Measurements from ENCODE around the gene EPHA4.

The EPHA4 gene

DNA sequence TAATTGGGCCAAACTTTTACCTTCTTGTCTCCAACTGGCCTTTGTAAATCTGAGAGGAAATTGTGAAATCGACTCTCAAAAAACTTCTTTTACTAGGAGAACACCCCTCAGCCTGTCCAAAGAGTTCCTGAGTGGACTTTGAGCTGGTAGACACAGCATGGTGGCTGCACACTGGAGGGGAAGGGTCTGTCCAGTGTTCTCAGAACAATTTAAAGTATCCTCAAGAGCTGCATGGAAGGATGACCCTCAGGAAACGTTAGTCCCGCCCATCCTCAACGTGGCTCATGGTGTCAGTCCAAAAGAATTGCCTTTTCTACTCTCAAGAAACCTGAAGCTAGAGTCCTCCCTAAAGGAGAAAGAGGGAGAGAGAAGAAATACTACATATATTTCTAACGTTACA is 182.7 kb downstream of the EPHA4 start:
- no peak for DNase-seq
- in situ Hi-C loops (cut with MboI; ENCODE audit: low pct_unique_long_range_greater_than_20kb, low sequenced_read_pairs): no loop called here

DNA sequence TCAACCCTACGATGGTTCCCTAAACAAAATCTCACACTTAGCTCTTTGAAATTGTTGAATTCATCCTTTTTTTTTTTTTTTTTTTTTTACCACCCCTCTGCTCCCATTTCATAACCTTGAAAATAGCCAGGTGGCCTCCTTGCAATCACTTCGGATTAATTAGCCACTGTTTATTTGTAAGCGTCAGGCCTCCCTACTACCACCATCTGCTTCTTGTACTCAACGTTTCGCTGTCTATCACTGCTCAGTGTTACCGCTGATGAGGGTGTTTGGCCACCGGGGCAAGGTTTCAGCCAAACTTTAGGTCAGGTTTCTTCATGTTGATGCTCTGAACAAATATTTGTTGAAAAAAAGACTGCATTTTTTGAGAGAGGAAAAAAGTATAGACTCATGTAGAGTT is 183.2 kb downstream of the EPHA4 start:
- in situ Hi-C loops (cut with MboI; ENCODE audit: low pct_unique_long_range_greater_than_20kb, low sequenced_read_pairs): no loop called here
- DNase-seq: no peak

DNA sequence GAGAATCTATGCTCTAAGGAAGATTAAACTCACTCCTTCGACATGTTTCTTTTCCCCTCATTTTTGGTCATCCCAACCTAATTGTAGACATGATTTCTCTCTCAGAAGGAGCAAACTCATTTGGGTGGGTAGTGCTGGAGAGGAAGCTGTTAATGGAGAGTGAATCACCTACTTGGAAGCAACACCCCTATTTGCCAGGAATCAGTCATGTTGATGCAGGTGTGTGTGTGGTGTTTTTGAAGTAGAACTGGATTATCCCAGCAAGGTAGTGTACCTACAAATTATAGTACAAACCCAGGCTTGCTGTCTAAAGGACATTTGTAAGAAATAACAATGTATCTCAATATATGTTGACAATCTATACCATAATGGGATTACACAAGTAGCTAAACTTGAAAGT is 186.4 kb downstream of the EPHA4 start:
- DNase-seq: no peak
- in situ Hi-C loops (cut with MboI; ENCODE audit: low pct_unique_long_range_greater_than_20kb, low sequenced_read_pairs): no loop called here

DNA sequence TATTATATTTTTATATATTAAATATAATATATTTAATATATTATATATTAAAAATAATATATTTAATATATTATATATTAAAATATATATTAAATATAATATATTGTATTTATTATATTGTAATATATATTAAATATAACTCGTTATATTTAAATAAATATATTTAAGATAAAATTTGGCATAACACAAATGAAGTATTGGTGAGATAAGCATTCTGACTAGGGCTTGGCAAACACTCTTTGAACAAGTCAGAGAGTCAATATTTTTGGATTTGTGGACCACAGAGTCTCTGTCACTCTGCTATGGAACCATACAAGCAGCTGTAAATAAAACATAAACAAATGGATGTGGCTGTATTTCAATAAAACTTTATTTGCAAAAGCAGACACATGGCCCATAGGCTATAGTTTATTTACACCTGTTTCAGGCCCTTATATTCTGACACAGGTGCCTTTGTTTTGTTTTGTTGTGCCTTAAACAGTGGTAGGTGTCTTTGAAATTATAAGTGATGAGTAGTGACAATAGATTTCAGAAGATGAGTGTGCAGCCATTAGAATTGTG is 190.1 kb downstream of the EPHA4 start:
- in situ Hi-C loops (cut with MboI; ENCODE audit: low pct_unique_long_range_greater_than_20kb, low sequenced_read_pairs): no loop called here
- no peak for DNase-seq

DNA sequence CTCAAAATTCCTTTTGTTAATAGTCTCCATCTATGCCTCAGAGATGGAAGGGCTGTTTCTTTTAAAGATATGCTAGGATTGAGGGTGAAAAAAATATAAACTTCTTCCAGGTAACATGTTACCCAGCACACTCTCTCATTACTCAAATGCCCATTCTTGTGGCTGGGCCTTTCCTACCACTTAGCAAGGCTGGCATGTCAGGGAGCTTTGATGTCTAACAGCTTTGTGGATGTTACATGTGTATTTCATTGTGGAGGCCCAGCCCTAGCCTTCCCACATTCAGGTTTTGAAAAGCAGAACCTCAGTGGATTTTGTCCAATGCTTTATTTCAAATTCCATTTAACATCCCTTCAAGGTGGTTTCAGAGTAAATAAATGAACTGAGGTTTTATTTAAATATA is 191.4 kb downstream of the EPHA4 start:
- DNase-seq: peak; percentile 3
- in situ Hi-C loops (cut with MboI; ENCODE audit: low pct_unique_long_range_greater_than_20kb, low sequenced_read_pairs): no loop called here

DNA sequence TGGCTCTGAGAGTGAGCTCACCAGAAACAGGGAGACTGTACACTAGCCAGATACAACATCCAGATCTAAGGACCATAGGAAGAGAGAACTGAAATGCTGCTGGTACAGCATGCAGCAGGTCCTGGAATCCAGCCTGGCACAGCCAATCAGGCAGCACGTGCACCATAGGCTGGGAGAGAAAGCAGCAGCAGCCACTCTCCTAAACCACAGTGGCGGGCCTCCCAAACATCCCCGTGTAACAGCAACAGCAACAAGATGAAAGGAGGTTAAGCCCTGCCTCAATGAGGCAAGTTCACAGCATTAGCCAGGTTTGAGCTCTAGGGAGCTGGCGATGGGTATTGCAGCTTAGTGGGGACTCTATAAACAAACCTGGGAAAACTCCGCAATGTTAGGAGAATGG is 192.0 kb downstream of the EPHA4 start:
- in situ Hi-C loops (cut with MboI; ENCODE audit: low pct_unique_long_range_greater_than_20kb, low sequenced_read_pairs): no loop called here
- DNase-seq: no peak

DNA sequence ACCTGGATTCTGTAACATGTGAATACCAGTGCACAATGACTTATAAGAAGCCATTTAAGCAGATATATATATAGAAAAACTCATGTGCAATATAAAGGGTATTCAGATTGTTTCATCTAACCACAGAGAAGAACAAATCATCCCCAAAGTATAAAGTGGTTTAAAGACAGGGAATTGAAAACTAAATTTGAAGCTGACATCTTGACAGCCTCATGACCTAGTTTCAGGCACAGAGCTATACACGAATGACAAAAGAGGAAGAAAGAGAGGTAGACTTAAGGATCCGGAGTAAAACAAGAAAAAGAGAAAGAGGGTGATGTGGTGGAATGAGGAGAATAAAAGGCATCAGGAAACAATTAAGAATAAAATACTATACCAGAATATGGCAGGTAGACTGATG is 194.5 kb downstream of the EPHA4 start:
- DNase-seq: no peak
- in situ Hi-C loops (cut with MboI; ENCODE audit: low pct_unique_long_range_greater_than_20kb, low sequenced_read_pairs): no loop called here

DNA sequence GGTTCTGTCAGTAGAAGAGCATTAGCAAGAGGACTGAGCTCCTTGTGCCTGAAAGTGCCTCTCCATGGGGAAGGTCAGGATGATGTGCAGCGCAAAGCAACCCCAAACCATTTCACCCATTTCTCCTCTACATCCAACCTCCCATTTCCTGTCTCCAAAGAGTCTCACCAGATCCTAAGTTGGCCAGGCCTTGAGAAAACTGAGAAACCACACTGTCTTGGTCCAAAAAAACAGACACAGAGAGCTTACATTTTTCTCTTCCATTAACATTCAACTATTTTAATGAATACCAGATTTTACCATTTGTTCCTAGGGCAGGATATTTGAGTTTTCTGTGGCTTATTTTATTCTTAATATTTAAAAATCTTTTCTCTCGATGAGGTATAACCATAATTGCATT is 195.0 kb downstream of the EPHA4 start:
- in situ Hi-C loops (cut with MboI; ENCODE audit: low pct_unique_long_range_greater_than_20kb, low sequenced_read_pairs): no loop called here
- DNase-seq: no peak

DNA sequence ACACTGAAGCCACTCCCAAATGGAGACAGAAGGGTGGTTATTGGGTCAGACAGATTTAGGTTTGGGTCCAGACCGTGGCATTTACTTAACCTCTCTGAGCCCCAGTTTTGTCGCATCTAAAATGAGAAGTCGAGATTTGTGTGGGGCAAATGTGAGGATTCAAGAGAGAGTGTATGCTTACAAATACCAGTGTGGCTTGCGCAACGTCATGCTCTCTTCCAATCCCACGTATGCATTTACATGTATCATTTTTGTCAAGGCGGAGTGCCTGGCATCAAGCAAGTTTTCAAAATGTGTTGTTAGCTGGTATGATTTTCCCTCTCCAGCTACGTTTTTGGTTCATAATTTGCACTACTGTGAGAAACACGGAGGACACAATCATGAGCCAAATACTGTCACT is 197.9 kb downstream of the EPHA4 start:
- DNase-seq: no peak
- in situ Hi-C loops (cut with MboI; ENCODE audit: low pct_unique_long_range_greater_than_20kb, low sequenced_read_pairs): no loop called here

DNA sequence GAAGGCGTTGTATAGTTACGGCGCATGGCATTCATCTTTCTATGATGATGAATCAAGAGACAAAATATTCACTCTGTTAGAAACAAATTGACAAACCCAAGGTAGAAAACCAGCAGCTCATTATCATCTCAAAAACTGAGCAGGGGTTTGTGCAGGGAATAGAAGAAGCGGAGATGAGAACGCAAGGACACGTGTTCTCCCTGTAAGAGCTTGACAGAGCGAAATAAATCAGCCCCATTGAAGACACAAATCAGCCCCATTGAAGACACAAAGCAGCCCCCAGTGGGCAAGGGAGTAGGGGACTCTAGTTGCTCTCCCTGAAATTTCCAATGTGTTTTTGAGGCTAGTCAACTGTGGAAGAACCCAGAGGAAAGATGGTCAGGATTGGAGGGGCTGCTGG is 199.2 kb downstream of the EPHA4 start:
- DNase-seq: no peak
- in situ Hi-C loops (cut with MboI; ENCODE audit: low pct_unique_long_range_greater_than_20kb, low sequenced_read_pairs): no loop called here

DNA sequence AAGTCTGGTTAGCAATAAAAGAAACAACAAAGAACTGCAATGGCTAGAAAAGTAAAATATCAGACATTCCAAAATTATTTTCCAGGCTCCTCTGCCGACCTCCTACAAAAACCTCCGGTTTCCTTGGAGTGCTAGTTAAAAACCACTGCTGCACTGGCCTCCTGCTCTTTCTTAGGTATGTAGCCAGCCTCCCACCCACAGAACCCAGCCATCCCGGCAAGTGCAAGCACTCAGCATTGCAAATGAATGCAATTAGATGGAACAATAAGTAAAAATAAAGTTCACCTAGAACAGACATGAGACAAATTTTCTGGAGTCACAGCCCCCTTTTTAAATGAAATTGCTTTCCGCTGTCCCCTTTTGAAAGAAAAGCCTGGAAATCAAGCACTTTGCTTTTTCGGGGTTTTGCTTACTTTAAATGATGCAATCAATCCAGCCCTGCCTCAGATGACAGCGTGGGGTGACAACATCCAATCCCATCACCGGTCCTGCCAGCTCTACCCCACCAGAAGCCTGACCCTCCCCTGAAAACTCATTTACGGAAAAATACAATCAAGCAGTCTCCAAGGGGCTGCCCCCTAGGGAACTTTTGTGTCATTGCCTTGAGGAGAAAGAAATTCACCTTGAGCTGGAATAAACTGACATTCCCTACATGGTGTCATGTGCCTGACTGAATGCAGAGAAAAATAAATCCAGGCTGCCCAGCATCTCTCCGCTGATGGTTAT is 199.8 kb downstream of the EPHA4 start:
- no peak for DNase-seq
- in situ Hi-C loops (cut with MboI; ENCODE audit: low pct_unique_long_range_greater_than_20kb, low sequenced_read_pairs): no loop called here

DNA sequence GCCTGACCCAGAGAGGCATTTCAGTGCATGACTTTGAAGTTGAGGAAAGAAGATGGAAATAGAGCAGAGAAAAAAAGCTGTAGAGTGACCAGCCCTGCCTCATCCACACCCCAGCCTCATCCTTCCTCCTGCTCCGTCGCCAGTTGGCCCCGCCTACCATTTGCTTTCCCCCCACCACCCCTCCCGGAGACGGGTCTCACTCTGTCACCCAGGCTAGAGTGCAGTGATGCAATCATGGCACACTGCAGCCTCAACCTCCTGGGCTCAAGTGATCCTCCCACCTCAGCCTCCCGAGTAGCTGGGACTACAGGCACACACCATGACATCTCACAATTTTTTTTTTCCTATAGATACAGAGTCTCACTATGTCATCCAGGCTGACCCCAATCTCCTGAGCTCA is 200.8 kb downstream of the EPHA4 start:
- in situ Hi-C loops (cut with MboI; ENCODE audit: low pct_unique_long_range_greater_than_20kb, low sequenced_read_pairs): no loop called here
- DNase-seq: no peak

DNA sequence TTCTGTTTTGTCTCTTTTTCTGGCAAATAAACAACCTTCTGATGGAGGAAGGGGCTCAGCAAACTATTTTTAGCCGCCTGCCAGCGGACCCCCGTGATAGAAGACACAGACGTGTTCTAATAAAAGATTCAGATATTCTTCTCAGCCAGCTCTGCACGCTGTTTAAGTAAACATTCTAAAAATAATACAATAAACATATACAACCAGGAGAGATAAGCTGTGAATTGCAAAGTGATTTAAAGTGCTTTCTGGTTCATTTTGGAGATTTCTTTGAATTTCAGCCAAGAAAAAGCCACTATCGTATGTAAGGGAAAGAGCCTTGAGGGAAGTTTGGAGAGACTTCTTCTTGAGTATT is 201.3 kb downstream of the EPHA4 start:
- in situ Hi-C loops (cut with MboI; ENCODE audit: low pct_unique_long_range_greater_than_20kb, low sequenced_read_pairs): no loop called here
- no peak for DNase-seq

DNA sequence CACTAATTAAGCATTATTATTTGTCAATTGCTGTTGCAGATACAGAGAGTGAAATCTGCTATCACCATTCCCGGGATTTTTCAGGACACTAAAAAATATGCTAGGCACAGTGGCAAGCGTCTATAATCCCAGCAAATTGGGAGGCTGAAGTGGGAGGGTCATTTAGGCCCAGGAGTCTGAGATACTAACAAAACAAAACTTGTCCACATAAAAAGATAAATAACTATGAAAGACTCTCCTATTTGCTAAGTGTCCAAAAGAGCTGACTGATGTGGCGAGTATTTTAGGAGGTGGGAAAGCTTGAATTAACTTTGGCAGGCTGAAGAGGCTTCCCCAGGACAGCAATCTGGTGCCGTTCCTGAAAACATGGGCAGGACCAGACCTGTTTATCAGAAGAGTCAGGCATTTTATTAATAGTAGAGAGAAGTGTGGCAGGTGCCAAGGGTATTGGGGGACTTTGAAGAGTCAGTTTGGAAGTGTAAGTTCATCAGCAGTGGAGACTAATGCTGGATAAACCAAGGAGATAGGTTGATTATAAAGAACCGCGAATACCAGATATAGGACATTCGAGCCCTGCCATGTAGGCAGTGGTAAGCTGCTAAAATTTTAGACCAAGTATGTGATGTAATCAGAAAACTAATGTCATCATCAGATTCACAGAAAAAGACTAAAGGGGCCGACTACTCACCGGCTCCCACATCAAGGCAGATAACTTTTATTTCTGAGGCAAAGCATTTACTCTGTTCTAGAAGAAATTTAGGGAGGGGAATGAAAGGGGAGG is 201.8 kb downstream of the EPHA4 start:
- DNase-seq: no peak
- in situ Hi-C loops (cut with MboI; ENCODE audit: low pct_unique_long_range_greater_than_20kb, low sequenced_read_pairs): no loop called here

Measured in KBM-7 (cell line).